Measurements from ENCODE around the gene NGEF.

NGEF gene

GRCh38 chr2:233029321-233029720, 16.3 kb upstream of the NGEF start:
- Histone ChIP-seq H3K27ac (replicated peaks) (no peak overlapping the region), H3K27me3 (ENCODE audit: insufficient read depth, poor library complexity, severe bottlenecking) (no peaks in the 10 kb centered on the region), H3K4me3 (replicated peaks; ENCODE audit: insufficient read depth, low read length) (no peak overlapping the region)
- TF ChIP-seq GABPA (IDR thresholded peaks at IDR 0.05; ENCODE audit: low read depth) (no peak), REST (IDR thresholded peaks at IDR 0.05; ENCODE audit: insufficient replicate concordance, low read depth) (no peak), SPI1 (IDR thresholded peaks at IDR 0.05; ENCODE audit: borderline replicate concordance, low read depth) (no peak), POLR2AphosphoS5 (IDR thresholded peaks at IDR 0.05; ENCODE audit: low read depth) (no peak)
- TF ChIP-seq, protein P1, sequence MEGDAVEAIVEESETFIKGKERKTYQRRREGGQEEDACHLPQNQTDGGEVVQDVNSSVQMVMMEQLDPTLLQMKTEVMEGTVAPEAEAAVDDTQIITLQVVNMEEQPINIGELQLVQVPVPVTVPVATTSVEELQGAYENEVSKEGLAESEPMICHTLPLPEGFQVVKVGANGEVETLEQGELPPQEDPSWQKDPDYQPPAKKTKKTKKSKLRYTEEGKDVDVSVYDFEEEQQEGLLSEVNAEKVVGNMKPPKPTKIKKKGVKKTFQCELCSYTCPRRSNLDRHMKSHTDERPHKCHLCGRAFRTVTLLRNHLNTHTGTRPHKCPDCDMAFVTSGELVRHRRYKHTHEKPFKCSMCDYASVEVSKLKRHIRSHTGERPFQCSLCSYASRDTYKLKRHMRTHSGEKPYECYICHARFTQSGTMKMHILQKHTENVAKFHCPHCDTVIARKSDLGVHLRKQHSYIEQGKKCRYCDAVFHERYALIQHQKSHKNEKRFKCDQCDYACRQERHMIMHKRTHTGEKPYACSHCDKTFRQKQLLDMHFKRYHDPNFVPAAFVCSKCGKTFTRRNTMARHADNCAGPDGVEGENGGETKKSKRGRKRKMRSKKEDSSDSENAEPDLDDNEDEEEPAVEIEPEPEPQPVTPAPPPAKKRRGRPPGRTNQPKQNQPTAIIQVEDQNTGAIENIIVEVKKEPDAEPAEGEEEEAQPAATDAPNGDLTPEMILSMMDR (IDR thresholded peaks at IDR 0.05; ENCODE audit: insufficient read depth, low read length): no peak
- no peak for DNase-seq (ENCODE audit: low read depth in 1 of 2, low spot score in 1 of 2)

GRCh38 chr2:233026198-233026813, 13.2 kb upstream of the NGEF start:
- no peak overlapping the region for H3K4me3 ChIP-seq (replicated peaks; ENCODE audit: insufficient read depth, low read length)
- no peaks in the 10 kb centered on the region for H3K27me3 ChIP-seq (ENCODE audit: insufficient read depth, poor library complexity, severe bottlenecking)
- no peak for TF ChIP-seq POLR2AphosphoS5 (IDR thresholded peaks at IDR 0.05; ENCODE audit: low read depth)
- TF ChIP-seq GABPA (IDR thresholded peaks at IDR 0.05; ENCODE audit: low read depth): no peak
- TF ChIP-seq, protein P1 (IDR thresholded peaks at IDR 0.05; ENCODE audit: insufficient read depth, low read length): no peak
- TF ChIP-seq REST (IDR thresholded peaks at IDR 0.05; ENCODE audit: insufficient replicate concordance, low read depth): no peak
- no peak for TF ChIP-seq SPI1 (IDR thresholded peaks at IDR 0.05; ENCODE audit: borderline replicate concordance, low read depth)
- H3K27ac ChIP-seq (replicated peaks): no peak overlapping the region
- DNase-seq (ENCODE audit: low read depth in 1 of 2, low spot score in 1 of 2): no peak

- TF ChIP-seq GABPA (IDR thresholded peaks at IDR 0.05; ENCODE audit: low read depth): no peak
- no peak for TF ChIP-seq POLR2AphosphoS5 (IDR thresholded peaks at IDR 0.05; ENCODE audit: low read depth)
- TF ChIP-seq, protein P1 (IDR thresholded peaks at IDR 0.05; ENCODE audit: insufficient read depth, low read length): no peak
- no peak for TF ChIP-seq REST (IDR thresholded peaks at IDR 0.05; ENCODE audit: insufficient replicate concordance, low read depth)
- no peak for TF ChIP-seq SPI1 (IDR thresholded peaks at IDR 0.05; ENCODE audit: borderline replicate concordance, low read depth)
- H3K27ac ChIP-seq (replicated peaks): no peak overlapping the region
- no peaks in the 10 kb centered on the region for H3K27me3 ChIP-seq (ENCODE audit: insufficient read depth, poor library complexity, severe bottlenecking)
- H3K4me3 ChIP-seq (replicated peaks; ENCODE audit: insufficient read depth, low read length): no peak overlapping the region
- no peak for DNase-seq (ENCODE audit: low read depth in 1 of 2, low spot score in 1 of 2)
Observed at GRCh38 chr2:233025706-233026105, 12.7 kb upstream of the NGEF start.
